G401.6 (cell line): ENCODE data around the gene BRIP1.

ENCODE experiments used
- FAIRE-seq: peaks from 2 replicates; lab custom pipeline; 2012; peaks lifted over from hg19 to GRCh38; lab: Jason Lieb, UNC

The BRIP1 gene

GRCh38 chr17:61660746-61661485 lies 202.4 kb downstream of the BRIP1 start:
- FAIRE-seq = no peak

GRCh38 chr17:61659437-61659836 lies 203.9 kb downstream of the BRIP1 start:
- no peak for FAIRE-seq

GRCh38 chr17:61658183-61658582 lies 205.1 kb downstream of the BRIP1 start:
- no peak for FAIRE-seq

GRCh38 chr17:61657338-61657737 lies 206.0 kb downstream of the BRIP1 start:
- no peak for FAIRE-seq

GRCh38 chr17:61656721-61657217 lies 206.6 kb downstream of the BRIP1 start:
- no peak for FAIRE-seq

- no peak for FAIRE-seq
These were observed 212.6 kb downstream of the BRIP1 start for GRCh38 chr17:61650749-61651148.

GRCh38 chr17:61648587-61648986 lies 214.7 kb downstream of the BRIP1 start:
- FAIRE-seq = no peak

- no peak for FAIRE-seq
These were observed 216.3 kb downstream of the BRIP1 start for GRCh38 chr17:61647047-61647446.

- FAIRE-seq = no peak
These were observed 216.8 kb downstream of the BRIP1 start for GRCh38 chr17:61646482-61646881.

- FAIRE-seq = no peak
These were observed 217.4 kb downstream of the BRIP1 start for GRCh38 chr17:61645920-61646319.

GRCh38 chr17:61644800-61645774 lies 218.2 kb downstream of the BRIP1 start:
- FAIRE-seq = no peak

- FAIRE-seq = no peak
These were observed 220.6 kb downstream of the BRIP1 start for GRCh38 chr17:61642768-61643167.

- FAIRE-seq = no peak
These were observed 221.6 kb downstream of the BRIP1 start for GRCh38 chr17:61641715-61642114.

- no peak for FAIRE-seq
These were observed 222.2 kb downstream of the BRIP1 start for GRCh38 chr17:61641084-61641483.

GRCh38 chr17:61639818-61640217 lies 223.5 kb downstream of the BRIP1 start:
- FAIRE-seq = no peak

- FAIRE-seq = no peak
These were observed 225.2 kb downstream of the BRIP1 start for GRCh38 chr17:61638087-61638486.

GRCh38 chr17:61635913-61636432 lies 227.4 kb downstream of the BRIP1 start:
- peak; percentile 88 for FAIRE-seq

GRCh38 chr17:61634942-61635538 lies 228.3 kb downstream of the BRIP1 start:
- no peak for FAIRE-seq

GRCh38 chr17:61634011-61634539 lies 229.3 kb downstream of the BRIP1 start:
- no peak for FAIRE-seq

GRCh38 chr17:61632826-61633225 lies 230.5 kb downstream of the BRIP1 start:
- no peak for FAIRE-seq

- FAIRE-seq = no peak
These were observed 231.5 kb downstream of the BRIP1 start for GRCh38 chr17:61631800-61632199.
